ENCODE measurements around the gene SMYD3.

GRCh38 chr1:246155923-246156322, 351.2 kb downstream of the SMYD3 start:
- TF ChIP-seq CTCF (IDR thresholded peaks at IDR 0.05) = no peak
- no peak for TF ChIP-seq EP300 (IDR thresholded peaks at IDR 0.05)
- TF ChIP-seq POLR2A (IDR thresholded peaks at IDR 0.05) = no peak
